RWPE2 (cell line): ENCODE data around the gene AHNAK.

ENCODE experiments used
- ATAC-seq: fragments of 200-7000 bp; cut with Tn5 transposase; 3 replicates; pipeline ENCODE4 v1.9.1; 2021; ENCODE audit warnings: low read depth
- DNase-seq: peaks from one replicate; pipeline ENCODE4 v3.0.0-alpha.2; 2020; ENCODE audit warnings: low spot score
- H3K27ac ChIP-seq: fragments of 450-650 bp; 2 replicates; pipeline ENCODE4 v1.5.1; 2017; ENCODE audit warnings: mild to moderate bottlenecking; ENCODE audit not compliant: poor library complexity, severe bottlenecking
- H3K27me3 ChIP-seq: fragments of 250-450 bp; sonication (Bioruptor Pico); 2 replicates; pipeline ENCODE4 v1.5.1; 2021; ENCODE audit warnings: mild to moderate bottlenecking, moderate library complexity; ENCODE audit not compliant: insufficient read depth, poor library complexity, severe bottlenecking
- H3K36me3 ChIP-seq: fragments of 250-450 bp; sonication (Bioruptor Pico); 2 replicates; pipeline ENCODE4 v1.5.1; 2020; ENCODE audit warnings: low read depth, mild to moderate bottlenecking, moderate library complexity
- H3K4me1 ChIP-seq: fragments of 250-450 bp; sonication (Bioruptor Pico); 2 replicates; pipeline ENCODE4 v1.5.1; 2021; ENCODE audit warnings: mild to moderate bottlenecking, moderate library complexity; ENCODE audit not compliant: insufficient read depth, poor library complexity, severe bottlenecking
- H3K4me3 ChIP-seq: fragments of 250-450 bp; sonication (Bioruptor Pico); 2 replicates; pipeline ENCODE4 v1.5.1; 2021; ENCODE audit warnings: mild to moderate bottlenecking, moderate library complexity; ENCODE audit not compliant: severe bottlenecking
- H3K9me3 ChIP-seq: fragments of 250-450 bp; sonication (Bioruptor Pico); 2 replicates; pipeline ENCODE4 v1.5.1; 2021; ENCODE audit warnings: mild to moderate bottlenecking, moderate library complexity; ENCODE audit not compliant: severe bottlenecking
- CTCF ChIP-seq: fragments of 450-650 bp; IDR thresholded peaks from one replicate; pipeline ENCODE4 v1.5.1; 2017; ENCODE audit warnings: mild to moderate bottlenecking, moderate library complexity; ENCODE audit not compliant: poor library complexity, severe bottlenecking

Gene AHNAK

GRCh38 chr11:62498031-62498430, 48.6 kb downstream of the AHNAK start:
- Histone ChIP-seq H3K4me3 (no peak overlapping the region), H3K27me3 (no peaks in the 10 kb centered on the region), H3K36me3 (peaks cover 4% of the 10 kb centered on the region; the same call in 1 of the 2 replicates), H3K4me1 (peaks cover 36% of the 10 kb centered on the region), H3K27ac (peak overlapping the region; percentile 95), H3K9me3 (no peaks in the 10 kb centered on the region)
- ATAC-seq = no peak
- no peak for DNase-seq
- TF ChIP-seq CTCF = no peak

GRCh38 chr11:62497132-62497801, 49.3 kb downstream of the AHNAK start:
- peaks cover 36% of the 10 kb centered on the region for H3K4me1 ChIP-seq
- H3K4me3 ChIP-seq = no peak overlapping the region
- H3K36me3 ChIP-seq = peaks cover 4% of the 10 kb centered on the region; the same call in 1 of the 2 replicates
- no peaks in the 10 kb centered on the region for H3K27me3 ChIP-seq
- DNase-seq (no peak), ATAC-seq (peak; percentile 45)
- H3K9me3 ChIP-seq = no peaks in the 10 kb centered on the region
- H3K27ac ChIP-seq = peak overlapping the region; percentile 95
- TF ChIP-seq CTCF = peak; percentile 73

GRCh38 chr11:62496676-62497075, 49.9 kb downstream of the AHNAK start:
- Histone ChIP-seq H3K27me3 (no peaks in the 10 kb centered on the region), H3K9me3 (no peaks in the 10 kb centered on the region), H3K4me3 (no peak overlapping the region), H3K36me3 (peaks cover 4% of the 10 kb centered on the region; the same call in 1 of the 2 replicates), H3K27ac (peak overlapping the region; percentile 95), H3K4me1 (peaks cover 36% of the 10 kb centered on the region)
- DNase-seq (no peak), ATAC-seq (no peak)
- no peak for TF ChIP-seq CTCF

GRCh38 chr11:62494246-62494645, 52.4 kb downstream of the AHNAK start:
- H3K27ac ChIP-seq = no peak overlapping the region
- H3K4me1 ChIP-seq = peaks cover 17% of the 10 kb centered on the region
- no peak for ATAC-seq

More at GRCh38 chr11:62494246-62494645, 52.4 kb downstream of the AHNAK start:
- Histone ChIP-seq H3K36me3 (peaks cover 4% of the 10 kb centered on the region; the same call in 1 of the 2 replicates), H3K9me3 (no peaks in the 10 kb centered on the region), H3K27me3 (no peaks in the 10 kb centered on the region), H3K4me3 (no peak overlapping the region)
- TF ChIP-seq CTCF = no peak
- DNase-seq = no peak
